DND-41 (cell line): ENCODE results near the gene TGM6.

Source experiments
- EZH2 ChIP-seq: IDR thresholded peaks from 3 replicates; pipeline ENCODE4 v1.6.1; 2012; ENCODE audit warnings: borderline replicate concordance, low read depth, mild to moderate bottlenecking, moderate library complexity, low read length, inconsistent platforms; ENCODE audit not compliant: severe bottlenecking
- TF ChIP-seq, protein P1 (sequence below): IDR thresholded peaks from 2 replicates; pipeline ENCODE4 v1.5.1; 2012; ENCODE audit warnings: borderline replicate concordance, low read length, moderate library complexity, mild to moderate bottlenecking; ENCODE audit not compliant: poor library complexity, severe bottlenecking; ENCODE audit errors: extremely low read depth

DNA sequence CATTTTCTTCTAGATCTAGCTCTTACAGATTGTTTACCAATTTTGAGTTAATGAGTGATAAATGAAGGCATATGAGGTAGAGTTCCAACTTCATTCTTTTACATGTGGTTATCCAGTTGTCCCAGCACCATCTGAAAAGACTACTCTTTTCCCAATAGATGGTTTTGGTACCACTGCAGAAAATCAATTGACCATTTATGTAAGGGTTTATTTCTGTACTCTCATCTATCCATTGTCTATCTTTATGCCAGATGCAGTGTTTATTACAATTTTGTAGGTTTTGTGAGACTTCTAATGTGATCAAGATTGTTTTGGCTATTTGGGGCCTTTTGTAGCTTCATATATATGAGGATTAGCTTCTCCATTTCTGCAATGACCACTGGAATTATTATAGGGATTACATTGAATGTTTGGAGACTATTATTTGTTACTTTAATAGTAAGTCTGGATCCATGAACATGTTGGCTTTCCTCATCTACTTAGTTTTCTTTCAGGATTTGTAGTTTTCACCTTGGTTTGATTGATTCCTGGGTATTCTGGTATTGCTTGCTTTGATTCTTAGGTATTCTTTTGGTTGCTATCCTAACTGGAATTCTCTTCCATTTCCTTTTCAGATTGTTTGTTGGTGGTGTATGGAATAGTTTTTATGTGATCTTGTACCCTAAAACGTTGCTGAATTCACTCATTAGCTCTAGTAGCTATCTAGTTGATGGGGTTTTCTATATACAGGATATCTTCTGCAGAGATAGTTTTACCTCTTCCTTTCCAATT, 79.5 kb downstream of the TGM6 start:
- TF ChIP-seq, protein P1, sequence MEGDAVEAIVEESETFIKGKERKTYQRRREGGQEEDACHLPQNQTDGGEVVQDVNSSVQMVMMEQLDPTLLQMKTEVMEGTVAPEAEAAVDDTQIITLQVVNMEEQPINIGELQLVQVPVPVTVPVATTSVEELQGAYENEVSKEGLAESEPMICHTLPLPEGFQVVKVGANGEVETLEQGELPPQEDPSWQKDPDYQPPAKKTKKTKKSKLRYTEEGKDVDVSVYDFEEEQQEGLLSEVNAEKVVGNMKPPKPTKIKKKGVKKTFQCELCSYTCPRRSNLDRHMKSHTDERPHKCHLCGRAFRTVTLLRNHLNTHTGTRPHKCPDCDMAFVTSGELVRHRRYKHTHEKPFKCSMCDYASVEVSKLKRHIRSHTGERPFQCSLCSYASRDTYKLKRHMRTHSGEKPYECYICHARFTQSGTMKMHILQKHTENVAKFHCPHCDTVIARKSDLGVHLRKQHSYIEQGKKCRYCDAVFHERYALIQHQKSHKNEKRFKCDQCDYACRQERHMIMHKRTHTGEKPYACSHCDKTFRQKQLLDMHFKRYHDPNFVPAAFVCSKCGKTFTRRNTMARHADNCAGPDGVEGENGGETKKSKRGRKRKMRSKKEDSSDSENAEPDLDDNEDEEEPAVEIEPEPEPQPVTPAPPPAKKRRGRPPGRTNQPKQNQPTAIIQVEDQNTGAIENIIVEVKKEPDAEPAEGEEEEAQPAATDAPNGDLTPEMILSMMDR: no peak
- TF ChIP-seq EZH2: no peak
